ENCODE results near the gene SDF4.

The SDF4 gene

GRCh38 chr1:1181938-1182410 lies 49.8 kb downstream of the SDF4 start:
- no peak overlapping the region for H3K9ac ChIP-seq
- H3K4me1 ChIP-seq (ENCODE audit: low read depth, poor library complexity, severe bottlenecking) = no peaks in the 10 kb centered on the region
- no peak overlapping the region for H3K4me2 ChIP-seq
- no peaks in the 10 kb centered on the region for H3K79me2 ChIP-seq (ENCODE audit: insufficient read depth, low read depth)
- H3K4me3 ChIP-seq (IDR thresholded peaks at IDR 0.05; ENCODE audit: insufficient read depth, low read depth, low read length) = no peak overlapping the region
- no peaks in the 10 kb centered on the region for H4K20me1 ChIP-seq (ENCODE audit: insufficient read depth)
- H3K27ac ChIP-seq = no peak overlapping the region
- no peak for TF ChIP-seq CTCF (conservative IDR thresholded peaks at IDR 0.05; ENCODE audit: low read depth, low read length)
- H3K27me3 ChIP-seq (ENCODE audit: insufficient read depth, low read depth) = peaks cover 90% of the 10 kb centered on the region
- H2AFZ ChIP-seq (ENCODE audit: low read depth) = no peak overlapping the region
- no peaks in the 10 kb centered on the region for H3K36me3 ChIP-seq (ENCODE audit: insufficient read depth)

DNA sequence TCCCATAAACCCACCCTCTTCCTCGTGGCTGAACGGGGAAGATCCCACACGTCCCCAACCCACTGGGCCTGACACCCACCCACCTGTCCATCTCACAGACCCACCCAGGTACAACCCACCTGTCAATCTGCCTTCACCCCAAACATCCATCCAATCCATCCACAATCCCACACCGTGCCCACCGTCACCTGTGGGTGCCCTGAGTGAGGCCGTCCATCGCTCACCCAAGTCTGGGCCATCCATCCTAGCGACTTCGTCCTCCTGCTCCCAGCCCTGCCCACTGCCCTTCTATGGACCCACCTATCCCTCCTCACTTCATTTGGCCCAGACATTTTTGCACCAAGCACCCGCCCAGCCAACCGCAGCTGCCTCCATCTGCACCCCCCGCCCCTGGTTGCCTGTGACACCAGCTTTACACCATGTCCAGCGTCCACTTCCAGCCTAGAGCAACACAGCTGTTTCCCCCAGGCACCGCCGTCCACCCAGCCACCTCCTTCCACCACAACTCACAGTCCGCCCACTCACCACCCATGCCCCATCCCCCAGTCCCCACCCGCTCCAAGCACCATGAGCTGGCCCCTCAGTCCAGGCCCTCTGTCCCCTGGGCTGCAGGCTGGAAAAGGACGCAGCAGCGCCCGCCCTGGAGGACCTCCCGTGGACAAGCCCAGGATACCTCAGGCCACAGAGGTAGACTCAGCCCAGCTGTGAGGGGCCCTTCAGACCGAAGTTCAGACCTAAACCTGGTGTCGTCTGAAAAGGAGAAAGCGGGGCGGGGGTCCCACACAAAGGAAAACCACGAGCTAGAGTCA lies 50.5 kb downstream of the SDF4 start:
- Histone ChIP-seq H3K36me3 (ENCODE audit: insufficient read depth) (no peaks in the 10 kb centered on the region), H3K4me3 (IDR thresholded peaks at IDR 0.05; ENCODE audit: insufficient read depth, low read depth, low read length) (no peak overlapping the region), H2AFZ (ENCODE audit: low read depth) (no peak overlapping the region), H3K79me2 (ENCODE audit: insufficient read depth, low read depth) (no peaks in the 10 kb centered on the region), H3K4me1 (ENCODE audit: low read depth, poor library complexity, severe bottlenecking) (no peaks in the 10 kb centered on the region), H3K27ac (no peak overlapping the region), H4K20me1 (ENCODE audit: insufficient read depth) (no peaks in the 10 kb centered on the region), H3K4me2 (no peak overlapping the region), H3K9ac (no peak overlapping the region), H3K27me3 (ENCODE audit: insufficient read depth, low read depth) (peaks cover 92% of the 10 kb centered on the region)
- TF ChIP-seq CTCF (conservative IDR thresholded peaks at IDR 0.05; ENCODE audit: low read depth, low read length) = no peak

DNA sequence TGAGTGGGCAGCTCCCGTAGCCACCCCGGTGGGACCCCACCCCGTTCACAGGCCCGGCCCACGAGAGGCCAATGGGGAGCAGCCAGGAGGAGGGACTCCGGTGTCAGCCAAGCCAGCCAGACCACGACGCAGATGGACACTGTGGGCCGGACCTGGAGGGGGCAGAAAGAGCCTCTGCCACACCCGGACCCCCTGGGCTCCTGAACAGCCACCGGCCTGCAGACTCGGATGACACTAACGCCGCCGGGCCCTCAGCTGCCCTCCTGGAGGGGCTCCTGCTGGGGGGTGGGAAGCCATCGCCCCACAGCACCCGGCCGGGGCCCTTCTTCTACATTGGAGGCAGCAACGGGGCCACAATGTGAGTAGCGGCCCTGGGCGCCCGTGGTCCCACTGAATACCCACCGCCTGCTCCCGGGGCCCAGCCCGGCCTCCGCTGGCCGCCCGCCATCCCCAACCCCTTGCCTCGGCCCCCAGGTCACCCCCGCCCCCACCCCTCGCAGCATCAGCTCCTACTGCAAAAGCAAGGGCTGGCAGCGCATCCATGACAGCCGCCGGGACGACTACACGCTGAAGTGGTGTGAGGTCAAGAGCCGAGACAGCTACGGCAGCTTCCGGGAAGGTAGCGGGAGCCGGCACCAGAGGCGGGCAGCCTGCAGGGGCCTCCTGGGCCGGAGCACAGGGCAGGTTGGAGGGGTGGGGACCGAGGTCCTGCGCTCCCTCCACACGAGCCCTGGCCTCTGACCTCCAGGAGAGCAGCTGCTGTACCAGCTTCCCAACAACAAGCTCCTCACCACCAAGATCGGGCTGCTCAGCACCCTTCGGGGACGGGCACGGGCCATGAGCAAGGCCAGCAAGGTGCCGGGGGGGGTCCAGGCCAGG lies 51.6 kb downstream of the SDF4 start:
- Histone ChIP-seq H3K79me2 (ENCODE audit: insufficient read depth, low read depth) (no peaks in the 10 kb centered on the region), H3K27ac (no peak overlapping the region), H2AFZ (ENCODE audit: low read depth) (no peak overlapping the region), H3K4me2 (no peak overlapping the region), H3K4me3 (IDR thresholded peaks at IDR 0.05; ENCODE audit: insufficient read depth, low read depth, low read length) (no peak overlapping the region), H3K36me3 (ENCODE audit: insufficient read depth) (no peaks in the 10 kb centered on the region), H4K20me1 (ENCODE audit: insufficient read depth) (no peaks in the 10 kb centered on the region), H3K27me3 (ENCODE audit: insufficient read depth, low read depth) (peaks cover 91% of the 10 kb centered on the region), H3K9ac (no peak overlapping the region), H3K4me1 (ENCODE audit: low read depth, poor library complexity, severe bottlenecking) (no peaks in the 10 kb centered on the region)
- no peak for TF ChIP-seq CTCF (conservative IDR thresholded peaks at IDR 0.05; ENCODE audit: low read depth, low read length)

DNA sequence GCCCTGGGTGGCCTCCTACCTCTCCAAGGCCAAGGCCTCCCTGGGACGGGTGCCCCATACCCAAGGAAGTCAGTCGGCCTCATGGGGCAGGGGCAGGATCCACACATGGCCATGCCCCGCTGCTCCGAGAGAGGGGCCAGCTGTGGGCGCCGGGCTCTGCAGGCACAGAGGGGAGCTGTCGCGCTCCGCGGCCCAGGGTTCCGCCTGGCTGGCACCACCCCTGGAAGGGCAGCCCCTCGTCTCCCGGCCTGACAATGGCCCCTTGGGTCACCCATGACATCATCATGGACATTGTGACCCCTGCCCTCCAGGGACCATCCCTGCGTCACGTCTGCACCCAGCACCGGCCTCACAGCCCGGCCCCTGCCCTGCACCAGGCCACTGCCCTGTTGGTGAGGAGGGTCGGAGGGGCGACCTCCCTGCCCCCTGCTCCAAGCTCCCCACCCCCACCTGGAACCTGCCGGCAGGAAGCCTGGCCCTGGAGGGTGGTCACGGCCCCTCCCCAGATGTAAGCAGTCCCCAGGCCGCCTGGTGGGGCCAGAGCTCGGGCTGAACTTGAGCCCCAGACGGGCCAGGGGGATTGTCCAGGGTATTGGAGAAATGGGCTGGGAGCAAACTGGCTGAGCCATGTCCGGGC lies 52.3 kb downstream of the SDF4 start:
- Histone ChIP-seq H3K27ac (no peak overlapping the region), H3K4me1 (ENCODE audit: low read depth, poor library complexity, severe bottlenecking) (no peaks in the 10 kb centered on the region), H3K4me3 (IDR thresholded peaks at IDR 0.05; ENCODE audit: insufficient read depth, low read depth, low read length) (no peak overlapping the region), H2AFZ (ENCODE audit: low read depth) (no peak overlapping the region), H3K27me3 (ENCODE audit: insufficient read depth, low read depth) (peaks cover 94% of the 10 kb centered on the region), H3K9ac (no peak overlapping the region), H4K20me1 (ENCODE audit: insufficient read depth) (no peaks in the 10 kb centered on the region), H3K79me2 (ENCODE audit: insufficient read depth, low read depth) (no peaks in the 10 kb centered on the region), H3K4me2 (no peak overlapping the region), H3K36me3 (ENCODE audit: insufficient read depth) (no peaks in the 10 kb centered on the region)
- no peak for TF ChIP-seq CTCF (conservative IDR thresholded peaks at IDR 0.05; ENCODE audit: low read depth, low read length)
